Activated CD8-positive, alpha-beta memory T cell treated with anti-CD3 and anti-CD28 coated beads for 1 hour (primary cell): Measurements from ENCODE around the gene GRID1.
"Not testable (repeated sequence)": the region's sequence is repeated elsewhere in the genome, so short reads cannot be mapped to it uniquely, and the experiment has no call there.

ENCODE experiments used
- DNase-seq, 2 donors: peaks; one replicate each; pipeline ENCODE4 v3.0.0-alpha.2; 2020; ENCODE audit warnings: low read depth in 1 of 2; ENCODE audit errors: extremely low read depth in 1 of 2

GRID1 gene

DNA sequence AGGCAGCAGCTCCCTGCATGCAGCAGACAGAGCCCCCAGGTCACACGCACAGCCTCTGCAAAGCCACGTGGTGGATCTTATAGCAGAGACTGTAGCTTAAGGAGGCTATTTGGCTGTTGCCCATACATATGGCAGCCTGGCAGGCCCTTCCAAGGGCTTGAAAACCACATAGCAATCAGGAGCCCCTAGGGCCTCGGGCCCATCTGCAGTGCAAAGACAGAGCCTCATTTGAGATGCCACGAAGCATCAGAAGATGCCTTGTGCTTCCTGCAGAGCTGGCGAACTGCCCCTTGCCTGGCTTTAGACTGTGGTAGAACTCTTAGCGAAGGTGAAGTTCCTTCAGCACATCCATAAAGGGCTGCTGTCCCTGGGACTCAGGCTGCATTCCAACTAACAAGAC lies 309.9 kb downstream of the GRID1 start:
- no peak for DNase-seq

DNA sequence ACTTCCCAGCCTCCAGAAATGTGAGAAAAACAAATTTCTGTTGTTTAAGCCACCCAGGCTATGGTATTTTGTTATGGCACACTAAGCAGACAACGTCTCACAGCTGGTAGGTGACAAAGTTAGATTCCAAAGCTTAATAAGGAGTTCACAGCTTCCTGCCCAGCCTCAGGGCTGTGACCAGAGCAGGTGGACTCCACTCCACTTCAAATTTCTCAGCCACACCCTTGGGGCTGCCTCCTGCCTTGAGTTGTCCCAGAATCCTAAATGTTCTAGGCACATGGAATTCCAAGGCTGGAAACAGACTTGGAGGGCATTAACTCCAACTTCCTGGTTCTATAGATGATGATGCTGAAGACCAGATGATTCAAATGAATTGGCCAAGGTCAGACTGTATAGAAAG lies 310.7 kb downstream of the GRID1 start:
- DNase-seq: no peak

DNA sequence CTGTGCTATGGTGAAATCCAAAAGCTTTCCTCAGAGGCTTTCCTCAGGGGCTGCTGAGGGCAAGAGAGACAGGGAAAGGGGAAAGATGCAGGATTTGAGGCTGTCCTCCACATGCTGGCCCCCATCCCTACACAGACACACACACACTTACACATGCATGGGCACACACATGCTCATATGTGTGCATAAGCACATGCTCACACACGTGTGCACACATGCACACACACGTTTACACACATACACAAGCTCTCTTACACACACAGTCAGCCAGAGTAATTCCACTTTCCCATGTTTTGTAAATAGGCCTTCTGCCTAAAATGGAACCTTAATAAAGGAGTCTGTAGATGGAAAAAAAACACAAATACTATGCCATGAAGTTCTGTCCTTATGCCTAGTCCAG lies 312.9 kb downstream of the GRID1 start:
- DNase-seq: no peak

DNA sequence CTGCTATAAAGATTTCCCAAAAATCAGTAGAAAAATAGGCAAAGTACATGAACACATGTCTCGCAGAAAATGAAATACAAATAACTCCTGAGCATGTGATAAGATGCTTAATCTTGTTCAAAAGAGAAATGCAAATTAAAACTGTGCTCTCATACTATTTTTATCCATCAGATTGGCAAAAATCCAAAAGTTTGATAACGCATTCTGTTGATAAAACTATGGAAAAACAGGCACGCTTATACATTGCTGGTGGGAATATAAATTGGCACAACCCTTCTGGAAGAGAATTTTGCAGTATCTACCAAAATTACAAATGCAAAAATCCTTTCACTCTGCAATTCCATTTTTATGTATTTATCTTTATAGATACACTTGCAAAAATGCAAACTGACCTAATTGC lies 315.0 kb downstream of the GRID1 start:
- no peak for DNase-seq

DNA sequence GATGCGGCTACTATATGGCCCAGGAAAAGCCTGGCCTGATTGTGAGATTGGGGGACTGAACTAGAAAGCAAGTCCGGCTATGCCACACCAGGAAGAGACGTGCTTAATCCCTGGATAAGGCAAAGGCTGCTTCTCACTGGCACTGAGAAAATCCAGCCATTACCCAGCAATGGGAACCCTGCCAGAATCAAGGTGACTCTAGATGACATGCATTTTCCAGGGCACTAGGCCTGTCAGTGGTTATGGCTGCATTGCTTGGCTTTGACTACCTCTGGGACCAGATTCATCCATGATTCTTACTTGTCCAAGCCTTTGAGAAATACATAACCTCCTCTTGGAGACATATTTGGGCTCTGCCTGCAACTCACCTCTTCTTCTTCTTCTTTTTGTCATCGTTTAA lies 317.2 kb downstream of the GRID1 start:
- DNase-seq: no peak

DNA sequence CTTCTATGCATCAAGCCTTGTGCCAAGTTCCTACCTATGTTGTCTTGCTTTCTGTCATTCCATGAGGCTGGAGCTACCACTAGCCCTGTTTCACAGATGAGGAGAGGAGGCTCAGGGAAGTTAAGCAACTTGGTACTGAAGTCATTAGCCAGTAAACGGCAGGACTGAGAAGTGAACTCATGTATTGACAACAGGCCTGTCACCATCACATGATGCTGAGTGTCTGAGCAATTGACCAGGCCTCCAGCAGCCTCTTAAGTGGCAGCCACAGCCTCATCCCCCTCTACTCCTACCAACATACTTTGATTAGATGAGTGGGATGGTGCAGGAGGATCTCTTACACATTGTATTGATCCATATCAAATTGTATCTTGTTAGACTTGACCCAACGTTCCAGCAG lies 317.6 kb downstream of the GRID1 start:
- no peak for DNase-seq

DNA sequence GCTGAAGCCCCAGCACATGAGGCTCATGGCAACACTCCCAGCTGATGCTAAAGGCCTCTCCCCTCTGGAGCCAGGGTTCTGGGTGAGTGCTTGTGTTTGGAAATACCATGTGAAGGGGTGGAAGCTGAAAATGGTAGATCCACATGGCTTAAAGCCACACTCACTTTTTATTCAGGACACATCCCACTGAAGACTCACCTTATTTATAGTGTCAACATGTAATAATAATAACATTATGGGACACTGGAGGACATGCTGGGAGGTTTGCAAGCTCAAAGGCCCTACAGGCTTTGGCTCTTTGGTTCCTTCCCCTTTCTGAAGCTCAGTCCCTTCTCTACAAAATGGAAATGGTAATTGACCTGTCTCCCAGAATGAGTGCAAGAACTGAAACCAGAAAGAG lies 318.0 kb downstream of the GRID1 start:
- no peak for DNase-seq

DNA sequence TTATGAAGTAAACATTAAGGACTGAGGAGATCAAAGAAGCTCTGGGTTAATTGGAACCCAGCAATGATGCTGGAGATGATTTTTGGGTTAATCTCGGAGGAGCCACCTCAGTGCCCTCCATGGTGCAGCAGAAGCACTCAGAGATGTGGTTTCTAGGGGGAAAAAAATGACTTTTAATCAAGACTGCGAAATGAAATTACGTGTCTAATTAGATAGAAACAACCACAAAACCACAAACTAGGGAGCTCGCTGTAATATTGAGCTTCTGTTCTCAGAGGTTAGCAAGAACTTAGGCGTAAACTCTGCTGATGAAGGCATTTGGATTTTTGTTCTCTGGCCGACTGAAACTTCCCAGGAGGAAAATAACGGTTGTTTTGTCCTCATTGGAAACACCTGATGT lies 319.0 kb downstream of the GRID1 start:
- no peak for DNase-seq

DNA sequence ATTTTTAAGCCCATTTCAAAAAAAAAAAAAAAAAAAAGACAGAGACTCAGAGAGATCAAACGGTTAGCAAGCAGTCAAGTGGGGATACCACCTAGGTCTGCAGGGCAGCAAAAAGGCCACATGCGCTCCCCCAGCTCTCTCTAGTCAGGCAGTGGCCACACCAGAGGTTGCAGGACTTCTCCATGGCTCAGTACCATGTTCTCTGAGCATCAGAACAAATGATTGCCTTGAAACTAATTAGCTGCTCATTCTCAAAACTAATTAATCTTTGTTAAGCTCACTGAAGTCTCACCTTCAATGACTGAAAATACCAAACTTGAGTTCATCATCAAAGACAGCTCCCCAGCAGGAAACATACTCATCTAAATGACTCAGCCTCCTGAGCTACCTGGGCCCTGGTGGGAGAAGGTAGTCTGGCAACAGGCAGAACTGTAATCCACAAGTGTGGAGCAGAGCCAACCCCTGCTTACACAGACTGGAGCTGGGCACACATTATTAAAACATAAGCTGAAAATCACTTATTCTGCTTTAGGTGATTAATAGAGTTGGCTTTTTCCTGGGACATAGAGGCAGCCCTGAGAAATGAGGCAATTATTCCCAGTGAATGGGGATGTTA lies 319.6 kb downstream of the GRID1 start:
- DNase-seq: no peak

DNA sequence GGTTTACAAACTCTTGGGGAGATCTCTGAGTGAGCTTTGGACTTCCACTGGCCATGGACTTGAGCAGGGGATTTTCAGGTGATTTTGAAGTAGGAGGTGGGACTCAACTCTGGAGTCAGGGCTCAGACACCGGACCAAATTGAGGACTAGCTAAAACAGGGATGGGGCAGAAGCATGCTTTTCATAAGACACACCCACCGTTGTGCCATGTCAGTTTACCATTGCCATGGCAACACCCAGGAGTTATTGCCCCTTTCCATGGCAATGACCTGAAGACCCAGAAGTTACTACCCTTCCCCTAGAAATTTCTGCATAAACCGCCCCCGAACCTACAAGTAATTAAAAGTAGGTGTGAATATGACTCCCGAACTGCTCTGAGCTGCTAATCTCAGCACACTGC lies 320.7 kb downstream of the GRID1 start:
- no peak for DNase-seq

DNA sequence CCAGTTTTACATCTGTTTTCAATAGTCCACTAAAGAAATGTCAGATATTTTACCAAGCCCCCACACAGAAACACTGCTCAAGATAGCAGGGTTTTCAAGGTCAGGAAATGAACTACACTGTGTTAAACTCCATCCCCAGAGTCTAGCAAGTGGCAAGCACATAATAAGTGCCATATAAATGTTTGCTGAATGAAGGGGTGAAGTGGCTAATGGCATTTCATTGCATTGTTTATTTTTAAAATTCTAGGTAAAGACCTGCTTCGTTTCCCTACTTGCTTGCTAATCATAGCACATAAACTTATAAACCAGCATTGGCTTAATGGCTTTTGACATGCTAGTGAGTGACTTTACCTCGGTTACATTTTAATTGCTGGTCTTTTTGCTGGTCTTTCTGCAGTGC lies 322.6 kb downstream of the GRID1 start:
- no peak for DNase-seq

DNA sequence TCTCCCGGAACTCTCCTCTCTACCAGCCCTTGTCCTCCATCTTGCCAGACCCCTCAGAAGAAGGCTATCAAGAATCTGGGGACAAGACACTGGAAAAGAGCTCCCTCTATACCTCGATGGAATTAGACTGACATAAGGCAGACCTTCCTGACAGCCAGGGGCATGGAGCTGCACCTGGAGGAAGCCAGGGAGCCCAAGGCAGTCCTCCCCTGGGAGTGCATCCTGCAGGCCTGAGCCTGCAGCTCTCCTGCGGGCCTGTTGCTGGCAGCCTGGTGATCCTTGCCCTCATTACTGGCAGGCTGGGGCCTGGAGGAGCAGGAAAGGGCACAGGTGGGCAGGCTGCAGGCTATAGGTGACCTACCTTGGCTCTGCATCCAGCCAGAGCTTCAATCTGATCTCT lies 323.4 kb downstream of the GRID1 start:
- DNase-seq: no peak

DNA sequence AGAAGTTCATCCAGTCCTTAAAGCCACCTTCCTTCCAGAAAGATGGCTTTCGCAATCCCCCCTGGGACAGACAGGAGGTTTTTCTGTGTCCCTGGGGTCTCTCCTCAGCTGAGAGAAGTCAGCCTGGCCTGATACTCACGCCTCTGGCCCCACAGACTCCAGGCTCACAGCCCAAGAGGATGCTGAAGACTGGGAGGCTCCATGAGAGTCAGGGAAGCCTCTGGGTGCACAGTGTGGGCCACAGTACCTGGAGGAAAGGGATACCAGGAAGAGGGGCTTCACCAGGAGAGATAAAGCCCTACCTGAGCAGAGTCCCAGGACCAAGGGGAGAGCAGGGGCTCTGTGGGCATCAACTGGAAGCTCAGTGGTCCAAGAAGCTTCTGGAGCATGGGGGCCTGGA lies 324.4 kb downstream of the GRID1 start:
- DNase-seq: no peak

DNA sequence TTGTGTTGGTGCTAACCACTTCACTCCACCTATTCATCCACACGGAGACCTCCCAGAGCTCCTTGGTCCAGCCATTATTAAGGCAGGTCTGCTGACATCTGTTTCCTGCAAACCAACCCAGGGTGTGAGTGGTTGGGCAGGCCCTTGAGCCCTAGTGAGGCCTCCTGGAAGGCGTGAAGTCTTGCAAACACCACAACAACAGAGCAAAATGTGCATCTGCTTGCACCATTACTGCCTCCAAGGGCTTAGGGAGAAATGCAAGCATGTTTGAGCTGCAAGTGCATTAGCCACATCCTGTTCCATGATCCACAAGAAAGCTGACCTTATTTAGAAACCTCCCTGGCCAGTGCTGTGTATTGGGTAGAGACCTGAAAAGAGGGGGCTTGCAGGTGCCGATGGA lies 325.5 kb downstream of the GRID1 start:
- no peak for DNase-seq

DNA sequence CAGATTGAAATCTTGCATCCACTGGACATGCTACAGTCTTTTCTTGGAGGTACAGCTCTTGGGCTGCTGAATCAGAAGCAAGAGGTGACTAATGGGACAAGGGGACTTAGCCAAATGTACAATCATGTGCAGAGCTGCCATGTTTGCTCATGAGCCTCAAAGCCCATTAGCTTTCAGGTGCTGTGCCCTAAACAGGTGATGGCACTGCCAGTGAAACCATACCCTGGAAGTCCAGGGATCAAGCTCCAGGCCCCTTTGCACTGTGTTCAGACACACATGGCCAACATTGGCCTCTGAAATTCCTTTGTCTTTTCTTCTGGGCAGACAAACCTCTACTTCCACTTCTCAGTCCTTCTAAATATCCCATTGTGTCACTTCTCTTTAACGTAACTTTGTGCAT lies 328.2 kb downstream of the GRID1 start:
- no peak for DNase-seq

DNA sequence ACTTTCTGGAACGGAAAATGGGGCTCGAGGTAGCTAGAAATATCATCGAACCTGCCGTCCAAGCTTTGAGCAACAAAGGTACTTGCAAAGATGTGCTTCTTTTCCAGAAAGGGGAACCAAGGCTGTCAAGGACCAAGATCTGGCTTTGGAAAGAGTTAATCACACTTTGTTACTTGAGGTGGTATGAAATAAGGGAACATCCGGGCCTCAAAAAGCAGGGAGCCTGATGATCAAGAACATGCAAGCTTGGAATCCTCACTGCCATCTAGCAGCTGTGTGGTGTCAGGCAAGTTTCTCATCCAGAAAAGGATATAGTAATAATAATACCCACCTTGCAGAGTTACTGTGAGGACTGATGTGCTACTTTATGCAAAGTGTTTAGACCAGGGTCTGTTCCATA lies 329.5 kb downstream of the GRID1 start:
- no peak for DNase-seq

DNA sequence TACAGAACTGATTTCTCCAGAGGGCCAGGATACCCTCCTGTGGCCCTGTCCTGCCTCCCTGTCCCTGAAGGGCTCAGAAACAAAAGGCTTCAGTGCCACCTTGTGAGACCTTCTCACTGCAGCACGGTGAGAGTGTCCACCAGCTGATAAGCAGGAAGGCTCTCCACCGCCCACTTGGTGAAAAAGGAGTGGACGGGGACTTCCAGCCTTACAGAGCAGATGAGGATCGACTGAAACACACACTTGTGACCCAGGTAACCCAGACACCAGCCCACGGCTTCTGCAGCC lies 330.1 kb downstream of the GRID1 start:
- DNase-seq: no peak

DNA sequence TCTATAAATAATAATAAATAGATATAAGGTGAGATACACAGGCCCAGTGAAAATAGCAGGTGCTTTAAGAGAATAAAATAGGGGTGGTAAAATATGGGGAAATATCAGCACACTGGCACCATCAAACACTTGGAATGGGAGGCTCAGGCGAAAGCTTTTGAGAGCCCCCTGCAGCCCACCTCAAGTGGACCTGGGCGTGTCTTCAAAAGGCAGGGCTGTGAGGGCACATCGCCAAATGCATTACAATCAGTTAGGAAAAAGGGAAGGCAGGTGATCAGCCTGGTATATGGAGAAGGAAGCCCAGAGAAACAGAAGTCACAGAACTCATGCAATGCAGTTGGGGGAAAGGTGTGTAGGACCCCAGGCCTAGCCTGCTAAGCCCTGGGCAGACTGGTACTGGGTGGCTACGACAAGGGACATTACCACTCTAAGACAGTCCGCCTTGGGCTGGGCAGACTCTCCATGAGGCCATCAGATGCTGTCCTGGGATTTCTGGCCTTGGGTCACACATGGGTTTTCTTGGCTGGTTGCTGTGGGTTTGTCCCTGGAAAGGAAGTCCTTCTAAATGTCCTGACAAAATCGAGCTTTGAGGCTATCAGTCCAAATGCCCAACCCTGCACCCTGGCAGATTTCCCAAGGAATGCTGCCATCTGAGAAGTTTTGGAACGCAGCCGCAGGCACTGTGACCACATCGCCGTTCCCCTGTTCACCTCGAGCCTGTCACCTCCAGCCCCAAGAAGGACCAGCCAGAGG lies 330.6 kb downstream of the GRID1 start:
- DNase-seq: no peak

DNA sequence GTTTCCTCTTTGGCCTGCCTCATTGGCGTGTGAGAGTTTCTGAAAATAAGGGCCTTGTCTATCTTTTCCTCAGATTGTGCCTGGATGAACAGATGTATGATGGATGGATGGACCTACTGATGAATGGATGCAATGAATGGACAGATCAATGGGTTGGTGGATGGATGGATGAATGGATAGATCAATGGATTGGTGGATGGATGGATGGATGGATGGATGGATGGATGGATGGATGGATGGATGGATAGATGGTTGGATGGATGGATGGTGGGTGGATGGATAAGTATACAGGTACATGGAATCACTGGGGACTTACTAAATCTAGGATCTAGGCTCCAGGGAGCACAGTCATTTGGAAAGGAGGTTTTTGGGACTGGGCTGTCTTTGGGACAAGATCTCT lies 331.9 kb downstream of the GRID1 start:
- DNase-seq: no peak

DNA sequence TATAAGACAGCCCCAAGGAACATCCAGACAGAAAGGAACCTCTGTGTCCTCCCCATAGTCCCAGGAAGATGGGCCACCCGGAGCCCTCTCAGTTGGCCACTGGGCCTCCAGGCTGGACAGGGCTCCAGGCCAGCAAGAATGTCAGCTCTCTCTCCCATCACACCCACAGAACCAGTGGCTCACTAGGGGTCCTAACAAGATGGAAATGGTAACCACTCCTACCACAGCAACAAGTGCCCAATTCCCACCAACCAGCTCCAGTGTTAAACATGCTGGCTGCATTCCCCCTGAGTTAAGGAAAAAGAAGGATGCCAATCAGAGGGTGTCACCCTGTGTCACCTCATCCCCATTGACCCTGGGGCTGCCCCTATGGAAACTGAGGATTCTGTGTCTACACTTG lies 333.0 kb downstream of the GRID1 start:
- DNase-seq: no peak

DNA sequence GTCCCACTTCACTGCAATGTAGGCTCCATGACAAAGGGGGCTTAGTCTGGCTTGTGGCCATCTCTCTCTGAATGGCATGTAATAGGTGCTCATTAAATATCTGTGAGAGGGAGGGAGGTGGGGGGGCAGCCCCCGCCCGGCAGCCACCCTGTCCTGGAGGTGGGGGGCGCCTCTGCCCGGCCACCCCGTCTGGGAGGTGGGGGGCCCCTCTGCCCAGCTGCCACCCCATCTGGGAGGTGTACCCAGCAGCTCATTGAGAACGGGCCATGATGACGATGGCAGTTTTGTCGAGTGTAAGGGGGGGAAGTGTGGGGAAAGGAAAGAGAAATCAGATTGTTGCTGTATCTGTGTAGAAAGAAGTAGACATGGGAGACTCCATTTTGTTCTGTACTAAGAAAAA lies 334.5 kb downstream of the GRID1 start:
- DNase-seq: not testable (repeated sequence)

DNA sequence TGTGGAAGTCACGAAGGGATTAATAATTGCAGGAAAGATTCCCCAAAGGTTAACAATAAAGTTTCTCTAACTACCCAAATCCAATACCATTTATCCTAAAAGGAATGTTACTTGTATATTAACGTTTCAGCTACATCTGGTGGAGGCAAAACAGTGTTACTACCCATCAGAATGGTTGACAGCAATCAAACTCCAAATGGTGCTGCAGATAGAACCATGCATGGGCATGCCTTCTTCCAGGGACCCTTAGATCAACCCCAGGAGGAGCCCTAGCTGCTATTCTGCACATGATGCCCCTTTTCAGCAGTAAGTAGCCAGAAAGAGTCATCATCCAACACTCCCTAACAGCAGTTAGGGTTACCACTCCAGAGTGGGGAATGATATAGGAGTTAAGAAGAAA lies 336.3 kb downstream of the GRID1 start:
- no peak for DNase-seq

DNA sequence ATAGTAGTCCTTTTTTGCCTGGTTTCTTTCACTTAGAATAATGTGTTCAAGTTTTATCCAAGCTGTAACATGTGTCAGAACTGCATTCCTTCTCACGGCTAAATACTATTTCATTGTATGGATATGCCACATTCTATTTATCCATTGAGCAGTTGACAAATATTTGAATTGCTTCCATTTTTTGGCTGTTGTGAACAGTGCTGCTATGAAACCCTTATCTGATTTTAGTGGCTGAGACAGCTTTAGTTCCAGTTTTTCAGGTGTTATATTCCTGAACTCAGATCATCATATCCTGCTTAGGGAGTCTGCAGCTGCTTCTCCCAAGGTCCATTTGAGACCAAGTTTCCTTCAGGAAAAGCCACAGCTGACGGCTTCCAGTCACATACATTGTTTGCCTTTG lies 339.2 kb downstream of the GRID1 start:
- no peak for DNase-seq
